Globus pallidus (tissue), 1 donor: Measurements from ENCODE around the gene SLC35F1.
"Not testable (repeated sequence)": the region's sequence is repeated elsewhere in the genome, so short reads cannot be mapped to it uniquely, and the experiment has no call there.

ENCODE experiments used
- DNase-seq: peaks from one replicate; pipeline ENCODE4 v3.0.0-alpha.2; 2015; ENCODE audit warnings: low spot score

SLC35F1 gene

GRCh38 chr6:117906958-117907600 lies at the start of gene SLC35F1:
Gene SLC35F1 (plus strand): TSS chr6:117907264.
- peak; percentile 45 for DNase-seq

GRCh38 chr6:117858601-117859000 lies 48.5 kb upstream of the SLC35F1 start:
- DNase-seq = not testable (repeated sequence)

- DNase-seq = no peak
These were observed 45.5 kb upstream of the SLC35F1 start for GRCh38 chr6:117861545-117861944.

GRCh38 chr6:117866561-117866960 lies 40.5 kb upstream of the SLC35F1 start:
- DNase-seq = no peak

- DNase-seq = no peak
These were observed 36.4 kb upstream of the SLC35F1 start for GRCh38 chr6:117870486-117871242.

GRCh38 chr6:117880824-117881223 lies 26.2 kb upstream of the SLC35F1 start:
- DNase-seq = no peak

GRCh38 chr6:117890172-117890571 lies 16.9 kb upstream of the SLC35F1 start:
- DNase-seq = no peak

GRCh38 chr6:117906507-117906957 lies 532 bp upstream of the SLC35F1 start:
- no peak for DNase-seq

GRCh38 chr6:117907601-117908245 lies 659 bp downstream of the SLC35F1 start:
- DNase-seq = peak; percentile 4

- peak; percentile 12 for DNase-seq
These were observed 1.4 kb downstream of the SLC35F1 start for GRCh38 chr6:117908246-117909068.

GRCh38 chr6:117909638-117910037 lies 2.6 kb downstream of the SLC35F1 start:
- DNase-seq = no peak

GRCh38 chr6:117910549-117910948 lies 3.5 kb downstream of the SLC35F1 start:
- no peak for DNase-seq

- DNase-seq = no peak
These were observed 4.1 kb downstream of the SLC35F1 start for GRCh38 chr6:117911150-117911549.

- no peak for DNase-seq
These were observed 4.6 kb downstream of the SLC35F1 start for GRCh38 chr6:117911660-117912059.

- no peak for DNase-seq
These were observed 8.8 kb downstream of the SLC35F1 start for GRCh38 chr6:117915846-117916245.

GRCh38 chr6:117916483-117916882 lies 9.4 kb downstream of the SLC35F1 start:
- no peak for DNase-seq

- no peak for DNase-seq
These were observed 10.1 kb downstream of the SLC35F1 start for GRCh38 chr6:117917176-117917575.

GRCh38 chr6:117918454-117918853 lies 11.4 kb downstream of the SLC35F1 start:
- no peak for DNase-seq

GRCh38 chr6:117919275-117919674 lies 12.2 kb downstream of the SLC35F1 start:
- DNase-seq = no peak

GRCh38 chr6:117919775-117920729 lies 13.0 kb downstream of the SLC35F1 start:
- DNase-seq = peak; percentile 47

GRCh38 chr6:117924690-117925089 lies 17.6 kb downstream of the SLC35F1 start:
- no peak for DNase-seq
